ENCODE results near the gene TXNDC15. TPM values are rescaled to one million over a fixed set of nuclear protein-coding genes. Genes with fewer than 3 reads are reported as not detected.
A peak's percentile ranks its signal among the peaks of the same experiment; 100 is the strongest.
"Not testable (repeated sequence)": the region's sequence is repeated elsewhere in the genome, so short reads cannot be mapped to it uniquely, and the experiment has no call there.

Gene TXNDC15
- polyA plus RNA-seq, result 10 to 100 TPM; 14.5 to 25.6 TPM

GRCh38 chr5:134873987-134874830 is at the start of gene TXNDC15:
Gene TXNDC15, plus strand, starts transcription at chr5:134874371. Its CDS starts 57 bp downstream, at chr5:134874428.
- no peaks in the 10 kb centered on the region for H3K36me3 ChIP-seq (ENCODE audit: control insufficient read depth in 2 of 2, insufficient read depth in 2 of 2, low read length in 1 of 2)
- WGBS, 2 donors, result 2 to 4% methylated on average over 66 to 79 of the region's 79 CpGs

GRCh38 chr5:134824681-134825080 is 49.5 kb upstream of the TXNDC15 start:
- Histone ChIP-seq H3K9me3 (ENCODE audit: control insufficient read depth in 2 of 2, insufficient read depth in 1 of 2, low read depth in 1 of 2, low read length in 1 of 2) (no peaks in the 10 kb centered on the region), H3K4me1 (ENCODE audit: control insufficient read depth in 2 of 2, insufficient read depth in 2 of 2, low read length in 1 of 2) (no peaks in the 10 kb centered on the region), H3K36me3 (ENCODE audit: control insufficient read depth in 2 of 2, insufficient read depth in 2 of 2, low read length in 1 of 2) (peaks cover 0 to 6% of the 10 kb centered on the region in 2 donors), H3K4me3 (ENCODE audit: low read depth in 1 of 2, low read length in 2 of 2) (no peak overlapping the region), H3K27ac (ENCODE audit: low read depth in 2 of 2, low read length in 1 of 2) (no peak overlapping the region), H3K27me3 (ENCODE audit: control insufficient read depth in 1 of 2, insufficient read depth in 2 of 2, low read length in 2 of 2) (no peaks in the 10 kb centered on the region)
- 96% methylated on average over 1 of the region's 1 CpG for WGBS, 2 donors

More at GRCh38 chr5:134873987-134874830, at the start of gene TXNDC15:
- H3K27ac ChIP-seq (ENCODE audit: low read depth in 2 of 2, low read length in 1 of 2), result peak within 1 kb of the TSS; percentile 84 to 85
- H3K4me1 ChIP-seq (ENCODE audit: control insufficient read depth in 2 of 2, insufficient read depth in 2 of 2, low read length in 1 of 2), result peaks cover 6 to 8% of the 10 kb centered on the region in 2 donors
- H3K9me3 ChIP-seq (ENCODE audit: control insufficient read depth in 2 of 2, insufficient read depth in 1 of 2, low read depth in 1 of 2, low read length in 1 of 2), result no peaks in the 10 kb centered on the region
- H3K27me3 ChIP-seq (ENCODE audit: control insufficient read depth in 1 of 2, insufficient read depth in 2 of 2, low read length in 2 of 2), result no peaks in the 10 kb centered on the region
- H3K4me3 ChIP-seq (ENCODE audit: low read depth in 1 of 2, low read length in 2 of 2), result peak within 1 kb of the TSS; percentile 68 to 94

- no peak overlapping the region for H3K4me3 ChIP-seq (ENCODE audit: low read depth in 1 of 2, low read length in 2 of 2)
- H3K9me3 ChIP-seq (ENCODE audit: control insufficient read depth in 2 of 2, insufficient read depth in 1 of 2, low read depth in 1 of 2, low read length in 1 of 2), result no peaks in the 10 kb centered on the region
- no peaks in the 10 kb centered on the region for H3K27me3 ChIP-seq (ENCODE audit: control insufficient read depth in 1 of 2, insufficient read depth in 2 of 2, low read length in 2 of 2)
- no peak overlapping the region for H3K27ac ChIP-seq (ENCODE audit: low read depth in 2 of 2, low read length in 1 of 2)
- peaks cover 0 to 4% of the 10 kb centered on the region in 2 donors for H3K36me3 ChIP-seq (ENCODE audit: control insufficient read depth in 2 of 2, insufficient read depth in 2 of 2, low read length in 1 of 2)
- WGBS, 2 donors, result 90 to 92% methylated on average over 7 of the region's 7 CpGs
- H3K4me1 ChIP-seq (ENCODE audit: control insufficient read depth in 2 of 2, insufficient read depth in 2 of 2, low read length in 1 of 2), result no peaks in the 10 kb centered on the region
Observed at GRCh38 chr5:134825212-134825611, 49.0 kb upstream of the TXNDC15 start.

GRCh38 chr5:134833340-134834032 is 40.7 kb upstream of the TXNDC15 start:
- Histone ChIP-seq H3K36me3 (ENCODE audit: control insufficient read depth in 2 of 2, insufficient read depth in 2 of 2, low read length in 1 of 2) (no peaks in the 10 kb centered on the region), H3K27ac (ENCODE audit: low read depth in 2 of 2, low read length in 1 of 2) (no peak overlapping the region), H3K4me3 (ENCODE audit: low read depth in 1 of 2, low read length in 2 of 2) (no peak overlapping the region), H3K9me3 (ENCODE audit: control insufficient read depth in 2 of 2, insufficient read depth in 1 of 2, low read depth in 1 of 2, low read length in 1 of 2) (no peaks in the 10 kb centered on the region), H3K4me1 (ENCODE audit: control insufficient read depth in 2 of 2, insufficient read depth in 2 of 2, low read length in 1 of 2) (no peaks in the 10 kb centered on the region), H3K27me3 (ENCODE audit: control insufficient read depth in 1 of 2, insufficient read depth in 2 of 2, low read length in 2 of 2) (no peaks in the 10 kb centered on the region)
- WGBS, 2 donors, result 78 to 83% methylated on average over 3 of the region's 3 CpGs

- 96 to 99% methylated on average over 2 of the region's 2 CpGs for WGBS, 2 donors
- H3K4me3 ChIP-seq (ENCODE audit: low read depth in 1 of 2, low read length in 2 of 2), result no peak overlapping the region
- no peaks in the 10 kb centered on the region for H3K9me3 ChIP-seq (ENCODE audit: control insufficient read depth in 2 of 2, insufficient read depth in 1 of 2, low read depth in 1 of 2, low read length in 1 of 2)
- no peak overlapping the region for H3K27ac ChIP-seq (ENCODE audit: low read depth in 2 of 2, low read length in 1 of 2)
- H3K36me3 ChIP-seq (ENCODE audit: control insufficient read depth in 2 of 2, insufficient read depth in 2 of 2, low read length in 1 of 2), result peaks cover 0 to 5% of the 10 kb centered on the region in 2 donors
- H3K27me3 ChIP-seq (ENCODE audit: control insufficient read depth in 1 of 2, insufficient read depth in 2 of 2, low read length in 2 of 2), result no peaks in the 10 kb centered on the region
- H3K4me1 ChIP-seq (ENCODE audit: control insufficient read depth in 2 of 2, insufficient read depth in 2 of 2, low read length in 1 of 2), result no peaks in the 10 kb centered on the region
Observed at GRCh38 chr5:134835623-134836022, 38.5 kb upstream of the TXNDC15 start.

GRCh38 chr5:134837530-134838181 is 36.5 kb upstream of the TXNDC15 start:
- 74 to 94% methylated on average over 3 of the region's 3 CpGs for WGBS, 2 donors

GRCh38 chr5:134838361-134838760 is 35.8 kb upstream of the TXNDC15 start:
- not testable (repeated sequence) for H3K27ac ChIP-seq (ENCODE audit: low read depth in 2 of 2, low read length in 1 of 2); H3K4me1 ChIP-seq (ENCODE audit: control insufficient read depth in 2 of 2, insufficient read depth in 2 of 2, low read length in 1 of 2); H3K9me3 ChIP-seq (ENCODE audit: control insufficient read depth in 2 of 2, insufficient read depth in 1 of 2, low read depth in 1 of 2, low read length in 1 of 2); H3K36me3 ChIP-seq (ENCODE audit: control insufficient read depth in 2 of 2, insufficient read depth in 2 of 2, low read length in 1 of 2); H3K27me3 ChIP-seq (ENCODE audit: control insufficient read depth in 1 of 2, insufficient read depth in 2 of 2, low read length in 2 of 2); H3K4me3 ChIP-seq (ENCODE audit: low read depth in 1 of 2, low read length in 2 of 2)
- WGBS, 2 donors, result 87 to 95% methylated on average over 9 of the region's 9 CpGs

More at GRCh38 chr5:134837530-134838181, 36.5 kb upstream of the TXNDC15 start:
- no peaks in the 10 kb centered on the region for H3K4me1 ChIP-seq (ENCODE audit: control insufficient read depth in 2 of 2, insufficient read depth in 2 of 2, low read length in 1 of 2)
- H3K4me3 ChIP-seq (ENCODE audit: low read depth in 1 of 2, low read length in 2 of 2), result no peak overlapping the region
- peaks cover 0 to 5% of the 10 kb centered on the region in 2 donors for H3K36me3 ChIP-seq (ENCODE audit: control insufficient read depth in 2 of 2, insufficient read depth in 2 of 2, low read length in 1 of 2)
- no peak overlapping the region for H3K27ac ChIP-seq (ENCODE audit: low read depth in 2 of 2, low read length in 1 of 2)
- H3K9me3 ChIP-seq (ENCODE audit: control insufficient read depth in 2 of 2, insufficient read depth in 1 of 2, low read depth in 1 of 2, low read length in 1 of 2), result no peaks in the 10 kb centered on the region
- H3K27me3 ChIP-seq (ENCODE audit: control insufficient read depth in 1 of 2, insufficient read depth in 2 of 2, low read length in 2 of 2), result no peaks in the 10 kb centered on the region

- H3K9me3 ChIP-seq (ENCODE audit: control insufficient read depth in 2 of 2, insufficient read depth in 1 of 2, low read depth in 1 of 2, low read length in 1 of 2), result no peaks in the 10 kb centered on the region
- H3K27ac ChIP-seq (ENCODE audit: low read depth in 2 of 2, low read length in 1 of 2), result no peak overlapping the region
- H3K4me3 ChIP-seq (ENCODE audit: low read depth in 1 of 2, low read length in 2 of 2), result no peak overlapping the region
- H3K36me3 ChIP-seq (ENCODE audit: control insufficient read depth in 2 of 2, insufficient read depth in 2 of 2, low read length in 1 of 2), result peaks cover 0 to 5% of the 10 kb centered on the region in 2 donors
- no peaks in the 10 kb centered on the region for H3K27me3 ChIP-seq (ENCODE audit: control insufficient read depth in 1 of 2, insufficient read depth in 2 of 2, low read length in 2 of 2)
- 83 to 85% methylated on average over 3 of the region's 3 CpGs for WGBS, 2 donors
- H3K4me1 ChIP-seq (ENCODE audit: control insufficient read depth in 2 of 2, insufficient read depth in 2 of 2, low read length in 1 of 2), result no peaks in the 10 kb centered on the region
Observed at GRCh38 chr5:134840811-134841210, 33.4 kb upstream of the TXNDC15 start.

GRCh38 chr5:134844252-134844651 is 29.9 kb upstream of the TXNDC15 start:
- no peak overlapping the region for H3K4me3 ChIP-seq (ENCODE audit: low read depth in 1 of 2, low read length in 2 of 2)
- H3K27me3 ChIP-seq (ENCODE audit: control insufficient read depth in 1 of 2, insufficient read depth in 2 of 2, low read length in 2 of 2), result no peaks in the 10 kb centered on the region
- WGBS, 2 donors, result 77 to 84% methylated on average over 1 of the region's 1 CpG
- no peaks in the 10 kb centered on the region for H3K9me3 ChIP-seq (ENCODE audit: control insufficient read depth in 2 of 2, insufficient read depth in 1 of 2, low read depth in 1 of 2, low read length in 1 of 2)
- H3K4me1 ChIP-seq (ENCODE audit: control insufficient read depth in 2 of 2, insufficient read depth in 2 of 2, low read length in 1 of 2), result no peaks in the 10 kb centered on the region
- no peak overlapping the region for H3K27ac ChIP-seq (ENCODE audit: low read depth in 2 of 2, low read length in 1 of 2)
- peaks cover 0 to 5% of the 10 kb centered on the region in 2 donors for H3K36me3 ChIP-seq (ENCODE audit: control insufficient read depth in 2 of 2, insufficient read depth in 2 of 2, low read length in 1 of 2)
